ENCODE measurements around the gene THRA.

DNA sequence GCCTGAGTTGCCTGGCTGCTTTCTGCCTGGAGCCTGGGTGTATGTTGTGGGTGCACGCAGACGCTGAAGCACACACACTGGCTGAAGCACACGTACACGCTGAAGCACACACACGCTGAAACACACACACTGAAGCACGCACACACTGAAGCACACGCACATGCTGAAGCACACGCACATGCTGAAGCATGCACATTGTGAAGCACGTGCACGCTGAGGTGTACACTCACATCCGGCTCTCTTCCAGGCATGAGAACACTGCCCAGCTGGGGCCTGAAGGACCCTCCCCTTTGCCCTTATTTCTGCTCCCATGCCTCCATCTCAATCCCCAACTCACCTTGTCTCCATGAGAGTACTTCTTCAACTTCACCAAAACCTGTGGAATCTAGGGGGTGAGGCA, 31.1 kb upstream of the THRA start:
- TF ChIP-seq GATA2 (IDR thresholded peaks at IDR 0.05; ENCODE audit: low read depth, low read length) = no peak
- TF ChIP-seq GATA3 (IDR thresholded peaks at IDR 0.05; ENCODE audit: low read depth, low read length) = no peak
